Measurements from ENCODE around the gene TIRAP. TPM values are rescaled to one million over a fixed set of nuclear protein-coding genes. Genes with fewer than 3 reads are reported as not detected.
A peak's percentile ranks its signal among the peaks of the same experiment; 100 is the strongest.

The TIRAP gene
- total RNA-seq, 2 donors from 2014 or later: 9.2 to 11.4 TPM

DNA sequence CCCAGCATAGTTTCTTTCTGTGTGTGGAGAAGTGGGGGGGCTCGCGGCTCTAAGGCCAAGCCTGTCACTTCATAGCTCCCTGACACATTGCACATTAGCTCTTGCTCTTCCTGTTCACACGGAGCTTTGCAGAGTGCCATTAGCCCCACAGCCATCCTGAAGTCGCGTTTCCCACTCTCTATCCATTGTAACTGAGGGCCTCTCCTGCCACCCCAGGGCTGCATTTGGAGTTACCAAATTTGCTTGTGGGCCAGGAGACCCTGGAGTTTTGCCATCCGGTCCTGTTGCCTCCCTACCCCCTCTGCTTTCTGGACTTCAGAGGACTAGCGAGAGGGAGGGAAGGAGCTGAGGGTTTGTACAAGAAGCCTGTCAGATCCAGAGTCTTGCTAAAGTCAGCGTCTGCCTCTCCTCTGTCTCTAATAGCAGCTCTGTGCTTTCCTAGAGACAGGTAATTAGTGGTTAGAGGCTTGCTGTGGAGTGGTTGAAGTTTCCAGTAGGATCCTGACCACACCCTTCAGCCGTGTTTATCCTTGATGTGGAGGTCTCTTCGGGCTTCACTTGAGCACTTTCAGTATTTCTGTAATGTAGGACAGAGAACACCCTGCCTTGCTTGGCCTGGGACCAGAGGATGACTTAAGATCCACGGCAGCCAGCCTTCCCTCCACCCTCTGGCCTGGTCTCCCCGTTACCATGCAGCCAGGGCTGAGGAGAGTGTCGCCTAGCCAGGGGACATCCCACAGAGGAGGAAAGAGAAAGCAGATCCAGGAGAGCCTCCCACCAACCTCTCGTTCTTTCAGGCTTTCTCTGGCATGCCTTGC is 35.1 kb downstream of the TIRAP start:
- 93 to 94% methylated on average over 2 to 14 of the region's 14 CpGs for WGBS, 2 experiments (ENCODE audit: insufficient coverage in 1 of 2, insufficient read length in 1 of 2)
- no peak overlapping the region for H3K9ac ChIP-seq (ENCODE audit: extremely low read depth, low read length, poor library complexity, severe bottlenecking)
- TF ChIP-seq, protein P1, sequence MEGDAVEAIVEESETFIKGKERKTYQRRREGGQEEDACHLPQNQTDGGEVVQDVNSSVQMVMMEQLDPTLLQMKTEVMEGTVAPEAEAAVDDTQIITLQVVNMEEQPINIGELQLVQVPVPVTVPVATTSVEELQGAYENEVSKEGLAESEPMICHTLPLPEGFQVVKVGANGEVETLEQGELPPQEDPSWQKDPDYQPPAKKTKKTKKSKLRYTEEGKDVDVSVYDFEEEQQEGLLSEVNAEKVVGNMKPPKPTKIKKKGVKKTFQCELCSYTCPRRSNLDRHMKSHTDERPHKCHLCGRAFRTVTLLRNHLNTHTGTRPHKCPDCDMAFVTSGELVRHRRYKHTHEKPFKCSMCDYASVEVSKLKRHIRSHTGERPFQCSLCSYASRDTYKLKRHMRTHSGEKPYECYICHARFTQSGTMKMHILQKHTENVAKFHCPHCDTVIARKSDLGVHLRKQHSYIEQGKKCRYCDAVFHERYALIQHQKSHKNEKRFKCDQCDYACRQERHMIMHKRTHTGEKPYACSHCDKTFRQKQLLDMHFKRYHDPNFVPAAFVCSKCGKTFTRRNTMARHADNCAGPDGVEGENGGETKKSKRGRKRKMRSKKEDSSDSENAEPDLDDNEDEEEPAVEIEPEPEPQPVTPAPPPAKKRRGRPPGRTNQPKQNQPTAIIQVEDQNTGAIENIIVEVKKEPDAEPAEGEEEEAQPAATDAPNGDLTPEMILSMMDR (conservative IDR thresholded peaks at IDR 0.05): no peak

GRCh38 chr11:126318574-126319373 is 35.9 kb downstream of the TIRAP start:
- 86 to 95% methylated on average over 1 to 9 of the region's 9 CpGs for WGBS, 2 experiments (ENCODE audit: insufficient coverage in 1 of 2, insufficient read length in 1 of 2)

More for the DNA sequence above, 35.1 kb downstream of the TIRAP start:
- Histone ChIP-seq H3K27ac (ENCODE audit: low read depth, low read length) (peak overlapping the region; percentile 38), H3K27me3 (ENCODE audit: control insufficient read depth, insufficient read depth, low read length, poor library complexity, severe bottlenecking) (no peaks in the 10 kb centered on the region), H3K4me1 (ENCODE audit: control insufficient read depth, insufficient read depth, low read length) (peaks cover 3% of the 10 kb centered on the region), H3K36me3 (ENCODE audit: control insufficient read depth, insufficient read depth, low read length) (peaks cover 8% of the 10 kb centered on the region), H3K9me3 (ENCODE audit: control insufficient read depth, low read length) (no peaks in the 10 kb centered on the region), H3K4me3 (ENCODE audit: low read length) (no peak overlapping the region)
- Mint-ChIP-seq H3K36me3 (ENCODE audit: low read depth) (peaks cover 25% of the 10 kb centered on the region), H3K4me1 (peaks cover 6% of the 10 kb centered on the region), H3K9me3 (no peaks in the 10 kb centered on the region), H3K4me3 (no peak overlapping the region), H3K27ac (no peak overlapping the region), H3K27me3 (ENCODE audit: insufficient read depth) (no peaks in the 10 kb centered on the region)
- no peak for DNase-seq

GRCh38 chr11:126319374-126319740 is 36.5 kb downstream of the TIRAP start:
- no peak overlapping the region for H3K9ac ChIP-seq (ENCODE audit: extremely low read depth, low read length, poor library complexity, severe bottlenecking)
- no peak overlapping the region for H3K27ac ChIP-seq (ENCODE audit: low read depth, low read length)

More at GRCh38 chr11:126318574-126319373, 35.9 kb downstream of the TIRAP start:
- Mint-ChIP-seq H3K4me3 (no peak overlapping the region), H3K36me3 (ENCODE audit: low read depth) (peaks cover 25% of the 10 kb centered on the region), H3K9me3 (no peaks in the 10 kb centered on the region), H3K27me3 (ENCODE audit: insufficient read depth) (no peaks in the 10 kb centered on the region), H3K4me1 (no peaks in the 10 kb centered on the region), H3K27ac (no peak overlapping the region)
- no peaks in the 10 kb centered on the region for H3K27me3 ChIP-seq (ENCODE audit: control insufficient read depth, insufficient read depth, low read length, poor library complexity, severe bottlenecking)
- H3K4me1 ChIP-seq (ENCODE audit: control insufficient read depth, insufficient read depth, low read length): no peaks in the 10 kb centered on the region
- no peak for DNase-seq
- TF ChIP-seq, protein P1 (conservative IDR thresholded peaks at IDR 0.05): no peak
- H3K27ac ChIP-seq (ENCODE audit: low read depth, low read length): peak overlapping the region; percentile 38
- no peak overlapping the region for H3K4me3 ChIP-seq (ENCODE audit: low read length)
- H3K36me3 ChIP-seq (ENCODE audit: control insufficient read depth, insufficient read depth, low read length): peaks cover 8% of the 10 kb centered on the region
- no peak overlapping the region for H3K9ac ChIP-seq (ENCODE audit: extremely low read depth, low read length, poor library complexity, severe bottlenecking)
- H3K9me3 ChIP-seq (ENCODE audit: control insufficient read depth, low read length): no peaks in the 10 kb centered on the region

More at GRCh38 chr11:126319374-126319740, 36.5 kb downstream of the TIRAP start:
- H3K4me1 Mint-ChIP-seq: no peaks in the 10 kb centered on the region
- H3K4me3 ChIP-seq (ENCODE audit: low read length): no peak overlapping the region
- TF ChIP-seq, protein P1 (conservative IDR thresholded peaks at IDR 0.05): no peak
- H3K27me3 ChIP-seq (ENCODE audit: control insufficient read depth, insufficient read depth, low read length, poor library complexity, severe bottlenecking): no peaks in the 10 kb centered on the region
- no peaks in the 10 kb centered on the region for H3K4me1 ChIP-seq (ENCODE audit: control insufficient read depth, insufficient read depth, low read length)
- H3K36me3 Mint-ChIP-seq (ENCODE audit: low read depth): peaks cover 19% of the 10 kb centered on the region
- DNase-seq: no peak
- H3K27me3 Mint-ChIP-seq (ENCODE audit: insufficient read depth): no peaks in the 10 kb centered on the region
- H3K4me3 Mint-ChIP-seq: no peak overlapping the region
- H3K9me3 Mint-ChIP-seq: no peaks in the 10 kb centered on the region
- H3K9me3 ChIP-seq (ENCODE audit: control insufficient read depth, low read length): no peaks in the 10 kb centered on the region
- 91 to 95% methylated on average over 4 to 5 of the region's 5 CpGs for WGBS, 2 experiments (ENCODE audit: insufficient coverage in 1 of 2, insufficient read length in 1 of 2)
- peaks cover 3% of the 10 kb centered on the region for H3K36me3 ChIP-seq (ENCODE audit: control insufficient read depth, insufficient read depth, low read length)
- H3K27ac Mint-ChIP-seq: no peak overlapping the region

All from endodermal cell (in vitro differentiated cells).